ENCODE data around the gene SP4. TPM values are rescaled to one million over a fixed set of nuclear protein-coding genes. Genes with fewer than 3 reads are reported as not detected.

Gene SP4
- total RNA-seq, 5 donors from 2014 or later (not counting 1 experiment from before 2014, with no cell fraction given), result 29.8 to 48.2 (median 35.4) TPM

- Histone ChIP-seq H3K27ac (ENCODE audit: low read length) (no peak overlapping the region), H3K27me3 (replicated peaks in 1 of 2; ENCODE audit: control insufficient read depth in 2 of 2, extremely low read depth in 1 of 2, insufficient read depth in 2 of 2, low read length in 1 of 2) (no peaks in the 10 kb centered on the region), H3K36me3 (ENCODE audit: control insufficient read depth in 2 of 2, extremely low read depth in 1 of 2, insufficient read depth in 1 of 2, low read length in 1 of 2) (peaks cover 0 to 3% of the 10 kb centered on the region in 2 donors), H3K4me3 (ENCODE audit: control insufficient read depth in 1 of 2, extremely low read depth in 1 of 2, low read length in 1 of 2) (no peak overlapping the region), H3K4me1 (ENCODE audit: control insufficient read depth in 1 of 2, extremely low read depth in 1 of 2, insufficient read depth in 2 of 2, low read length in 2 of 2) (no peaks in the 10 kb centered on the region), H3K9me3 (peaks cover 9% of the 10 kb centered on the region)
- H3K27ac Mint-ChIP-seq, result no peak overlapping the region
- peaks cover 13 to 38% (median 15%) of the 10 kb centered on the region in 3 donors for H3K9me3 Mint-ChIP-seq
- CTCF ChIA-PET, result interaction anchor here in 1 of 2 donors (0.7 kb wide), 1 partner anchor 476 kb away, joined by 3 read pairs; no protein-coding TSS in a partner anchor
- POLR2A ChIA-PET, result no interaction called here
- DNase-seq (no peak), ATAC-seq (replicated peaks in 1 of 4) (no peak)
- peaks cover 0 to 4% (median 2%) of the 10 kb centered on the region in 3 donors for H3K4me1 Mint-ChIP-seq
- no peak overlapping the region for H3K4me3 Mint-ChIP-seq
- peaks cover 86% of the 10 kb centered on the region for H3K36me3 Mint-ChIP-seq
- no peaks in the 10 kb centered on the region for H3K27me3 Mint-ChIP-seq
- 93% methylated on average over 3 of the region's 6 CpGs for WGBS (ENCODE audit: insufficient coverage)
These were observed 72.4 kb downstream of the SP4 start for GRCh38 chr7:21500117-21500832.

GRCh38 chr7:21504021-21504420 is 76.1 kb downstream of the SP4 start:
- Histone ChIP-seq H3K9me3 (no peaks in the 10 kb centered on the region), H3K27me3 (replicated peaks in 1 of 2; ENCODE audit: control insufficient read depth in 2 of 2, extremely low read depth in 1 of 2, insufficient read depth in 2 of 2, low read length in 1 of 2) (no peaks in the 10 kb centered on the region), H3K4me3 (ENCODE audit: control insufficient read depth in 1 of 2, extremely low read depth in 1 of 2, low read length in 1 of 2) (no peak overlapping the region), H3K4me1 (ENCODE audit: control insufficient read depth in 1 of 2, extremely low read depth in 1 of 2, insufficient read depth in 2 of 2, low read length in 2 of 2) (no peaks in the 10 kb centered on the region), H3K36me3 (ENCODE audit: control insufficient read depth in 2 of 2, extremely low read depth in 1 of 2, insufficient read depth in 1 of 2, low read length in 1 of 2) (peaks cover 0 to 30% of the 10 kb centered on the region in 2 donors), H3K27ac (ENCODE audit: low read length) (no peak overlapping the region)
- no CpG with 5 or more reads among the region's 2 CpGs for WGBS (ENCODE audit: insufficient coverage)
- H3K4me1 Mint-ChIP-seq, result peaks cover 0 to 4% (median 2%) of the 10 kb centered on the region in 3 donors
- H3K4me3 Mint-ChIP-seq, result no peak overlapping the region
- ATAC-seq (replicated peaks in 1 of 4) (no peak), DNase-seq (no peak)
- no peak overlapping the region for H3K27ac Mint-ChIP-seq
- no peaks in the 10 kb centered on the region for H3K27me3 Mint-ChIP-seq
- ChIA-PET CTCF (no interaction called here), POLR2A (no interaction called here)
- peaks cover 86% of the 10 kb centered on the region for H3K36me3 Mint-ChIP-seq
- peaks cover 18 to 44% (median 23%) of the 10 kb centered on the region in 3 donors for H3K9me3 Mint-ChIP-seq

- 93% methylated on average over 7 of the region's 8 CpGs for WGBS (ENCODE audit: insufficient coverage)
- peak in 1 of 4 experiments; percentile 16 for ATAC-seq (replicated peaks in 1 of 4)
- peaks cover 0 to 3% (median 0%) of the 10 kb centered on the region in 3 donors for H3K4me1 Mint-ChIP-seq
These were observed 79.9 kb downstream of the SP4 start for GRCh38 chr7:21507627-21508343.

GRCh38 chr7:21508538-21508937 is 80.7 kb downstream of the SP4 start:
- H3K4me1 ChIP-seq (ENCODE audit: control insufficient read depth in 1 of 2, extremely low read depth in 1 of 2, insufficient read depth in 2 of 2, low read length in 2 of 2), result no peaks in the 10 kb centered on the region
- no peaks in the 10 kb centered on the region for H3K4me1 Mint-ChIP-seq
- no peak overlapping the region for H3K4me3 ChIP-seq (ENCODE audit: control insufficient read depth in 1 of 2, extremely low read depth in 1 of 2, low read length in 1 of 2)
- 100% methylated on average over 2 of the region's 3 CpGs for whole genome bisulfite sequencing (ENCODE audit: insufficient coverage)
- POLR2A ChIA-PET, result interaction anchor here in 1 of 2 donors (0.6 kb wide), 1 partner anchor 1134 kb away, joined by 5 read pairs; no protein-coding TSS in a partner anchor
- peaks cover 74% of the 10 kb centered on the region for H3K36me3 Mint-ChIP-seq
- peaks cover 0 to 48% of the 10 kb centered on the region in 2 donors for H3K36me3 ChIP-seq (ENCODE audit: control insufficient read depth in 2 of 2, extremely low read depth in 1 of 2, insufficient read depth in 1 of 2, low read length in 1 of 2)
- H3K27ac ChIP-seq (ENCODE audit: low read length), result no peak overlapping the region
- H3K27ac Mint-ChIP-seq, result no peak overlapping the region
- no peaks in the 10 kb centered on the region for H3K27me3 Mint-ChIP-seq
- DNase-seq (no peak), ATAC-seq (replicated peaks in 1 of 4) (no peak)
- CTCF ChIA-PET, result interaction anchor here (0.5 to 0.7 kb wide), 2 partner anchors 9 to 1674 kb away, joined by 3 to 5 read pairs; no protein-coding TSS in a partner anchor
- peaks cover 16 to 35% (median 17%) of the 10 kb centered on the region in 3 donors for H3K9me3 Mint-ChIP-seq
- H3K9me3 ChIP-seq, result no peaks in the 10 kb centered on the region
- H3K4me3 Mint-ChIP-seq, result no peak overlapping the region
- H3K27me3 ChIP-seq (replicated peaks in 1 of 2; ENCODE audit: control insufficient read depth in 2 of 2, extremely low read depth in 1 of 2, insufficient read depth in 2 of 2, low read length in 1 of 2), result no peaks in the 10 kb centered on the region

More at GRCh38 chr7:21507627-21508343, 79.9 kb downstream of the SP4 start:
- no peak overlapping the region for H3K4me3 ChIP-seq (ENCODE audit: control insufficient read depth in 1 of 2, extremely low read depth in 1 of 2, low read length in 1 of 2)
- Mint-ChIP-seq H3K27me3 (no peaks in the 10 kb centered on the region), H3K36me3 (peaks cover 79% of the 10 kb centered on the region), H3K4me3 (no peak overlapping the region), H3K9me3 (peaks cover 18 to 36% (median 19%) of the 10 kb centered on the region in 3 donors), H3K27ac (no peak overlapping the region)
- no peaks in the 10 kb centered on the region for H3K9me3 ChIP-seq
- no peaks in the 10 kb centered on the region for H3K27me3 ChIP-seq (replicated peaks in 1 of 2; ENCODE audit: control insufficient read depth in 2 of 2, extremely low read depth in 1 of 2, insufficient read depth in 2 of 2, low read length in 1 of 2)
- peak in 21 of 35 experiments; percentile 2 to 54 (median 11) for DNase-seq
- H3K27ac ChIP-seq (ENCODE audit: low read length), result no peak overlapping the region
- CTCF ChIA-PET, result interaction anchor here (0.7 to 1.0 kb wide), 2 partner anchors 8 to 246 kb away, joined by 3 to 8 read pairs; no protein-coding TSS in a partner anchor
- H3K4me1 ChIP-seq (ENCODE audit: control insufficient read depth in 1 of 2, extremely low read depth in 1 of 2, insufficient read depth in 2 of 2, low read length in 2 of 2), result no peaks in the 10 kb centered on the region
- POLR2A ChIA-PET, result interaction anchor here in 1 of 2 donors (0.6 kb wide), 1 partner anchor 1134 kb away, joined by 5 read pairs; no protein-coding TSS in a partner anchor
- peaks cover 0 to 48% of the 10 kb centered on the region in 2 donors for H3K36me3 ChIP-seq (ENCODE audit: control insufficient read depth in 2 of 2, extremely low read depth in 1 of 2, insufficient read depth in 1 of 2, low read length in 1 of 2)

GRCh38 chr7:21514062-21514461 is 86.2 kb downstream of the SP4 start:
- no peak for ATAC-seq (replicated peaks in 1 of 4)
- Mint-ChIP-seq H3K27me3 (no peaks in the 10 kb centered on the region), H3K36me3 (peaks cover 26% of the 10 kb centered on the region), H3K9me3 (no peaks in the 10 kb centered on the region), H3K27ac (no peak overlapping the region), H3K4me1 (no peaks in the 10 kb centered on the region), H3K4me3 (no peak overlapping the region)
- Histone ChIP-seq H3K4me1 (ENCODE audit: control insufficient read depth in 1 of 2, extremely low read depth in 1 of 2, insufficient read depth in 2 of 2, low read length in 2 of 2) (no peaks in the 10 kb centered on the region), H3K27ac (ENCODE audit: low read length) (no peak overlapping the region), H3K27me3 (replicated peaks in 1 of 2; ENCODE audit: control insufficient read depth in 2 of 2, extremely low read depth in 1 of 2, insufficient read depth in 2 of 2, low read length in 1 of 2) (no peaks in the 10 kb centered on the region), H3K4me3 (ENCODE audit: control insufficient read depth in 1 of 2, extremely low read depth in 1 of 2, low read length in 1 of 2) (no peak overlapping the region), H3K9me3 (no peaks in the 10 kb centered on the region), H3K36me3 (ENCODE audit: control insufficient read depth in 2 of 2, extremely low read depth in 1 of 2, insufficient read depth in 1 of 2, low read length in 1 of 2) (peaks cover 0 to 19% of the 10 kb centered on the region in 2 donors)
- no peak for DNase-seq
- ChIA-PET POLR2A (no interaction called here), CTCF (no interaction called here)

- ChIA-PET CTCF (no interaction called here), POLR2A (no interaction called here)
- WGBS (ENCODE audit: insufficient coverage), result 83% methylated on average over 1 of the region's 1 CpG
- Mint-ChIP-seq H3K9me3 (no peaks in the 10 kb centered on the region), H3K27me3 (peaks cover 0 to 3% of the 10 kb centered on the region in 2 donors), H3K4me3 (no peak overlapping the region), H3K27ac (no peak overlapping the region), H3K4me1 (no peaks in the 10 kb centered on the region), H3K36me3 (no peaks in the 10 kb centered on the region)
- Histone ChIP-seq H3K4me3 (ENCODE audit: control insufficient read depth in 1 of 2, extremely low read depth in 1 of 2, low read length in 1 of 2) (no peak overlapping the region), H3K4me1 (ENCODE audit: control insufficient read depth in 1 of 2, extremely low read depth in 1 of 2, insufficient read depth in 2 of 2, low read length in 2 of 2) (no peaks in the 10 kb centered on the region), H3K36me3 (ENCODE audit: control insufficient read depth in 2 of 2, extremely low read depth in 1 of 2, insufficient read depth in 1 of 2, low read length in 1 of 2) (no peaks in the 10 kb centered on the region), H3K27me3 (replicated peaks in 1 of 2; ENCODE audit: control insufficient read depth in 2 of 2, extremely low read depth in 1 of 2, insufficient read depth in 2 of 2, low read length in 1 of 2) (no peaks in the 10 kb centered on the region), H3K27ac (ENCODE audit: low read length) (no peak overlapping the region), H3K9me3 (no peaks in the 10 kb centered on the region)
- ATAC-seq (replicated peaks in 1 of 4) (no peak), DNase-seq (no peak)
These were observed 96.8 kb downstream of the SP4 start for GRCh38 chr7:21524680-21525079.
